ENCODE results near the gene FARP2. TPM values are rescaled to one million over a fixed set of nuclear protein-coding genes. Genes with fewer than 3 reads are reported as not detected.

FARP2 gene
- total RNA-seq, 2 donors from 2014 or later = 11.1 to 21.5 TPM

GRCh38 chr2:241490825-241491506 lies 134.9 kb downstream of the FARP2 start:
- H3K27ac ChIP-seq = no peak overlapping the region
- no peaks in the 10 kb centered on the region for H3K27me3 ChIP-seq
- no peaks in the 10 kb centered on the region for H3K9me3 ChIP-seq
- no peak for TF ChIP-seq CTCF (IDR thresholded peaks at IDR 0.05)
- H3K4me3 ChIP-seq = no peak overlapping the region
- H3K4me1 ChIP-seq = no peaks in the 10 kb centered on the region
- no peak for DNase-seq (ENCODE audit: low spot score)
- peaks cover 31% of the 10 kb centered on the region for H3K36me3 ChIP-seq

GRCh38 chr2:241491549-241492173 lies 135.6 kb downstream of the FARP2 start:
- no peaks in the 10 kb centered on the region for H3K9me3 ChIP-seq
- H3K36me3 ChIP-seq = peaks cover 36% of the 10 kb centered on the region
- TF ChIP-seq CTCF (IDR thresholded peaks at IDR 0.05) = no peak
- H3K27ac ChIP-seq = no peak overlapping the region
- no peaks in the 10 kb centered on the region for H3K4me1 ChIP-seq
- no peak overlapping the region for H3K4me3 ChIP-seq
- no peaks in the 10 kb centered on the region for H3K27me3 ChIP-seq
- no peak for DNase-seq (ENCODE audit: low spot score)

- DNase-seq (ENCODE audit: low spot score) = no peak
- Histone ChIP-seq H3K36me3 (peaks cover 38% of the 10 kb centered on the region), H3K27me3 (no peaks in the 10 kb centered on the region), H3K27ac (no peak overlapping the region), H3K9me3 (no peaks in the 10 kb centered on the region), H3K4me3 (no peak overlapping the region), H3K4me1 (no peaks in the 10 kb centered on the region)
- TF ChIP-seq CTCF (IDR thresholded peaks at IDR 0.05) = no peak
These were observed 136.1 kb downstream of the FARP2 start for GRCh38 chr2:241492174-241492565.

- no peaks in the 10 kb centered on the region for H3K9me3 ChIP-seq
- peaks cover 44% of the 10 kb centered on the region for H3K36me3 ChIP-seq
- H3K4me1 ChIP-seq = no peaks in the 10 kb centered on the region
- no peak overlapping the region for H3K4me3 ChIP-seq
- no peak for DNase-seq (ENCODE audit: low spot score)
- no peak overlapping the region for H3K27ac ChIP-seq
- no peaks in the 10 kb centered on the region for H3K27me3 ChIP-seq
- TF ChIP-seq CTCF (IDR thresholded peaks at IDR 0.05) = no peak
These were observed 137.0 kb downstream of the FARP2 start for GRCh38 chr2:241493092-241493491.

GRCh38 chr2:241494311-241494908 lies 138.3 kb downstream of the FARP2 start:
- TF ChIP-seq CTCF (IDR thresholded peaks at IDR 0.05) = no peak
- peaks cover 57% of the 10 kb centered on the region for H3K36me3 ChIP-seq
- no peaks in the 10 kb centered on the region for H3K4me1 ChIP-seq
- no peak overlapping the region for H3K27ac ChIP-seq
- H3K4me3 ChIP-seq = no peak overlapping the region
- no peak for DNase-seq (ENCODE audit: low spot score)
- H3K27me3 ChIP-seq = no peaks in the 10 kb centered on the region
- no peaks in the 10 kb centered on the region for H3K9me3 ChIP-seq
